Endothelial cell (in vitro differentiated cells): Measurements from ENCODE around the gene A4GALT. TPM values are rescaled to one million over a fixed set of nuclear protein-coding genes. Genes with fewer than 3 reads are reported as not detected.

Source experiments
- DNase-seq: peaks from one replicate; pipeline ENCODE4 v3.0.0; 2021; ENCODE audit warnings: low spot score
- H3K27ac Mint-ChIP-seq: one replicate; pipeline ENCODE4 v1.8.0; 2021; ENCODE audit warnings: mixed read lengths, inconsistent platforms; ENCODE audit not compliant: unreplicated experiment
- H3K27me3 Mint-ChIP-seq: one replicate; pipeline ENCODE4 v1.8.0; 2021; ENCODE audit warnings: mild to moderate bottlenecking, moderate library complexity, mixed read lengths, inconsistent platforms; ENCODE audit not compliant: unreplicated experiment
- H3K36me3 Mint-ChIP-seq: one replicate; pipeline ENCODE4 v1.8.0; 2021; ENCODE audit warnings: mild to moderate bottlenecking, low read depth, mixed read lengths, inconsistent platforms; ENCODE audit not compliant: unreplicated experiment
- H3K4me1 Mint-ChIP-seq: one replicate; pipeline ENCODE4 v1.8.0; 2021; ENCODE audit warnings: mild to moderate bottlenecking, mixed read lengths, inconsistent platforms; ENCODE audit not compliant: unreplicated experiment
- H3K4me3 Mint-ChIP-seq: one replicate; pipeline ENCODE4 v1.8.0; 2021; ENCODE audit warnings: mild to moderate bottlenecking, mixed read lengths, inconsistent platforms; ENCODE audit not compliant: unreplicated experiment
- H3K9me3 Mint-ChIP-seq: one replicate; pipeline ENCODE4 v1.8.0; 2021; ENCODE audit warnings: mixed read lengths, inconsistent platforms; ENCODE audit not compliant: unreplicated experiment
- total RNA-seq: library from RNA; stranded (reverse); fragmentation: NEBNext Ultra II Directional; extraction: Animal tissue kit (Norgen Biotek cat#: 25700); gene quantifications from one replicate; pipeline ENCODE4 v1.2.1, GENCODE V29; 2021; ENCODE audit not compliant: unreplicated experiment
- TF ChIP-seq, protein P1 (sequence below): fragments of 200-600 bp; sonication (generic); IDR thresholded peaks from one replicate; pipeline ENCODE4 v1.5.0; 2021; ENCODE audit warnings: antibody characterized with exemption; ENCODE audit not compliant: unreplicated experiment

Gene A4GALT
- total RNA-seq, 1 donor from 2014 or later, result 5.3 TPM

- peaks cover 7% of the 10 kb centered on the region for H3K4me1 Mint-ChIP-seq
- TF ChIP-seq, protein P1, sequence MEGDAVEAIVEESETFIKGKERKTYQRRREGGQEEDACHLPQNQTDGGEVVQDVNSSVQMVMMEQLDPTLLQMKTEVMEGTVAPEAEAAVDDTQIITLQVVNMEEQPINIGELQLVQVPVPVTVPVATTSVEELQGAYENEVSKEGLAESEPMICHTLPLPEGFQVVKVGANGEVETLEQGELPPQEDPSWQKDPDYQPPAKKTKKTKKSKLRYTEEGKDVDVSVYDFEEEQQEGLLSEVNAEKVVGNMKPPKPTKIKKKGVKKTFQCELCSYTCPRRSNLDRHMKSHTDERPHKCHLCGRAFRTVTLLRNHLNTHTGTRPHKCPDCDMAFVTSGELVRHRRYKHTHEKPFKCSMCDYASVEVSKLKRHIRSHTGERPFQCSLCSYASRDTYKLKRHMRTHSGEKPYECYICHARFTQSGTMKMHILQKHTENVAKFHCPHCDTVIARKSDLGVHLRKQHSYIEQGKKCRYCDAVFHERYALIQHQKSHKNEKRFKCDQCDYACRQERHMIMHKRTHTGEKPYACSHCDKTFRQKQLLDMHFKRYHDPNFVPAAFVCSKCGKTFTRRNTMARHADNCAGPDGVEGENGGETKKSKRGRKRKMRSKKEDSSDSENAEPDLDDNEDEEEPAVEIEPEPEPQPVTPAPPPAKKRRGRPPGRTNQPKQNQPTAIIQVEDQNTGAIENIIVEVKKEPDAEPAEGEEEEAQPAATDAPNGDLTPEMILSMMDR, result no peak
- no peak overlapping the region for H3K4me3 Mint-ChIP-seq
- no peak overlapping the region for H3K27ac Mint-ChIP-seq
- no peaks in the 10 kb centered on the region for H3K9me3 Mint-ChIP-seq
- DNase-seq, result no peak
- no peaks in the 10 kb centered on the region for H3K36me3 Mint-ChIP-seq
- H3K27me3 Mint-ChIP-seq, result peaks cover 9% of the 10 kb centered on the region
Observed at GRCh38 chr22:42686756-42687491, 33.7 kb downstream of the A4GALT start.

DNA sequence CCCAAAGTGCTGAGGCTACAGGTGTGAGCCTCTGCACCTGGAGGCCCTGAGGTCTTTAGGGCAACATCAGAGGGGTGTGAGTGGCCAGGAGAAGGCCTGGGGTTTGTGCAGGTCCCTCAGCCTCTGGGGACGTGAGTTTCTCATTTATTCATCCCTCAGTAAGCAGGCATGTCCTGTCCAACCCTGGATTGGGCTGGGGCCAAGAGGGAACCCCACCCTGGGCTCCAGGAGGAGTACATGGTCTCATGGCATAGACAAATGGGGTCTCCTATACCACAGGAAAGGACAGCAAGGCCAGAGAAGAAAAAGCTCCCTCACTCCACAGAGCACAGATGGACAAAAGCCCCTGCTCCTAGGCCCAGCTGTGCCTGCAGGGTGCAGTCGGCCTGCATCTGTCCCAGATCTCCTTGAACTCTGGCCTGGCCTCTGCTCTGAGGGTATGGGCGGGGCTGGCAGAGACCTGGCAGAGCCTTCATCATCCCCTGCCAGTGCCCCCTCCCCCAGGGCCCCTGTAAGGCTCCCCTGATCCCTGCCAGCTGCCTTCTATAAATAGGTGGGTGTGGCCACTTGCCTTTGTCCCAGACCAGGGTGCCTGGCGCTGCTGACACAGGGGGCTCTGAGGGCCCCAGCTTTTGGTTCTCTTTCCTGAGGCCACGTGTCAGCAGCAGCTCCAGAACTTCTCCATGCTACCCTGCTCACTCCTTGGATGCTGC is 34.6 kb downstream of the A4GALT start:
- peaks cover 7% of the 10 kb centered on the region for H3K4me1 Mint-ChIP-seq
- no peaks in the 10 kb centered on the region for H3K9me3 Mint-ChIP-seq
- no peaks in the 10 kb centered on the region for H3K36me3 Mint-ChIP-seq
- no peak overlapping the region for H3K4me3 Mint-ChIP-seq
- no peak overlapping the region for H3K27ac Mint-ChIP-seq
- H3K27me3 Mint-ChIP-seq, result peaks cover 9% of the 10 kb centered on the region
- TF ChIP-seq, protein P1, result no peak
- no peak for DNase-seq

GRCh38 chr22:42684462-42685195 is 36.0 kb downstream of the A4GALT start:
- H3K27ac Mint-ChIP-seq, result no peak overlapping the region
- TF ChIP-seq, protein P1, result no peak
- no peak overlapping the region for H3K4me3 Mint-ChIP-seq
- no peaks in the 10 kb centered on the region for H3K9me3 Mint-ChIP-seq
- no peak for DNase-seq
- H3K4me1 Mint-ChIP-seq, result peaks cover 10% of the 10 kb centered on the region
- H3K36me3 Mint-ChIP-seq, result peaks cover under 1% of the 10 kb centered on the region
- H3K27me3 Mint-ChIP-seq, result peaks cover 6% of the 10 kb centered on the region

- no peak overlapping the region for H3K4me3 Mint-ChIP-seq
- H3K9me3 Mint-ChIP-seq, result no peaks in the 10 kb centered on the region
- DNase-seq, result no peak
- peaks cover 7% of the 10 kb centered on the region for H3K27me3 Mint-ChIP-seq
- peaks cover 8% of the 10 kb centered on the region for H3K4me1 Mint-ChIP-seq
- H3K36me3 Mint-ChIP-seq, result peaks cover 7% of the 10 kb centered on the region
- TF ChIP-seq, protein P1, result no peak
- no peak overlapping the region for H3K27ac Mint-ChIP-seq
Observed at GRCh38 chr22:42683578-42684283, 36.9 kb downstream of the A4GALT start.
